Loucy (cell line): Measurements from ENCODE around the gene PAX2.

Source experiments
- H2AFZ ChIP-seq: fragments of 200-600 bp; sonication (generic); 2 replicates; pipeline ENCODE4 v1.6.0; 2016; ENCODE audit warnings: antibody characterized with exemption, mild to moderate bottlenecking, low read length, moderate library complexity
- H3F3A ChIP-seq: fragments of 200-600 bp; 2 replicates; pipeline ENCODE4 v1.6.0; 2016; ENCODE audit warnings: antibody characterized with exemption, low read depth, mild to moderate bottlenecking
- H3K27me3 ChIP-seq: fragments of 200-600 bp; sonication (generic); 2 replicates; pipeline ENCODE4 v1.6.1; 2014; ENCODE audit warnings: low read length, mild to moderate bottlenecking; ENCODE audit not compliant: insufficient read depth, poor library complexity, severe bottlenecking
- H3K36me3 ChIP-seq: fragments of 200-600 bp; sonication (generic); 2 replicates; pipeline ENCODE4 v1.6.1; 2016; ENCODE audit warnings: low read length; ENCODE audit not compliant: insufficient read depth
- H3K4me1 ChIP-seq: fragments of 200-600 bp; sonication (generic); 2 replicates; pipeline ENCODE4 v1.5.1; 2014; ENCODE audit warnings: low read length, mild to moderate bottlenecking; ENCODE audit not compliant: insufficient read depth, poor library complexity, severe bottlenecking
- H3K4me2 ChIP-seq: fragments of 200-600 bp; sonication (generic); 2 replicates; pipeline ENCODE4 v1.6.0; 2014; ENCODE audit warnings: antibody characterized with exemption, low read length, low read depth, mild to moderate bottlenecking; ENCODE audit not compliant: poor library complexity, severe bottlenecking
- H3K4me3 ChIP-seq: fragments of 200-600 bp; sonication (generic); 2 replicates; pipeline ENCODE4 v1.5.1; 2014; ENCODE audit warnings: low read length, mild to moderate bottlenecking, mixed read lengths; ENCODE audit not compliant: poor library complexity, severe bottlenecking
- H3K79me2 ChIP-seq: fragments of 200-600 bp; sonication (generic); 2 replicates; pipeline ENCODE4 v1.6.1; 2014; ENCODE audit warnings: low read length; ENCODE audit not compliant: insufficient read depth
- H3K9ac ChIP-seq: fragments of 200-600 bp; sonication (generic); 2 replicates; pipeline ENCODE4 v1.6.0; 2014; ENCODE audit warnings: mild to moderate bottlenecking, low read depth, low read length, moderate library complexity; ENCODE audit not compliant: poor library complexity, severe bottlenecking
- H3K9me2 ChIP-seq: fragments of 200-600 bp; sonication (generic); replicated peaks from 2 replicates; pipeline ENCODE4 v1.6.1; 2016; ENCODE audit warnings: low read depth, low read length, mixed read lengths
- H3K9me3 ChIP-seq: fragments of 200-600 bp; sonication (generic); 2 replicates; pipeline ENCODE4 v1.6.1; 2014; ENCODE audit warnings: mild to moderate bottlenecking, antibody characterized with exemption, low read length, low read depth; ENCODE audit not compliant: insufficient read depth
- H4K20me1 ChIP-seq: fragments of 200-600 bp; sonication (generic); 2 replicates; pipeline ENCODE4 v1.6.0; 2014; ENCODE audit warnings: antibody characterized with exemption, low read length, mild to moderate bottlenecking; ENCODE audit not compliant: insufficient read depth, poor library complexity, severe bottlenecking
- CTCF ChIP-seq: fragments of 200-600 bp; sonication (generic); conservative IDR thresholded peaks from 2 replicates; pipeline ENCODE4 v1.5.1; 2014; ENCODE audit warnings: mild to moderate bottlenecking, antibody characterized with exemption, low read length
- EZH2phosphoT487 ChIP-seq: fragments of 200-600 bp; IDR thresholded peaks from 2 replicates; pipeline ENCODE4 v1.6.1; 2018; ENCODE audit warnings: antibody characterized with exemption, mild to moderate bottlenecking, moderate library complexity, borderline replicate concordance

Gene PAX2

GRCh38 chr10:100713859-100714565 is 31.4 kb upstream of the PAX2 start:
- TF ChIP-seq EZH2phosphoT487 (no peak), CTCF (no peak)

GRCh38 chr10:100714566-100714950 is 30.8 kb upstream of the PAX2 start:
- Histone ChIP-seq H3K27me3 (no peaks in the 10 kb centered on the region), H3K4me2 (no peak overlapping the region), H3K9me3 (no peaks in the 10 kb centered on the region)

More at GRCh38 chr10:100713859-100714565, 31.4 kb upstream of the PAX2 start:
- H3K4me3 ChIP-seq, result no peak overlapping the region
- H3K9me3 ChIP-seq, result no peaks in the 10 kb centered on the region
- H3K79me2 ChIP-seq, result no peaks in the 10 kb centered on the region
- no peaks in the 10 kb centered on the region for H4K20me1 ChIP-seq
- no peak overlapping the region for H3K9ac ChIP-seq
- no peaks in the 10 kb centered on the region for H3F3A ChIP-seq
- H2AFZ ChIP-seq, result no peak overlapping the region
- no peaks in the 10 kb centered on the region for H3K36me3 ChIP-seq
- H3K4me2 ChIP-seq, result no peak overlapping the region
- H3K9me2 ChIP-seq, result no peaks in the 10 kb centered on the region
- no peaks in the 10 kb centered on the region for H3K4me1 ChIP-seq
- no peaks in the 10 kb centered on the region for H3K27me3 ChIP-seq

DNA sequence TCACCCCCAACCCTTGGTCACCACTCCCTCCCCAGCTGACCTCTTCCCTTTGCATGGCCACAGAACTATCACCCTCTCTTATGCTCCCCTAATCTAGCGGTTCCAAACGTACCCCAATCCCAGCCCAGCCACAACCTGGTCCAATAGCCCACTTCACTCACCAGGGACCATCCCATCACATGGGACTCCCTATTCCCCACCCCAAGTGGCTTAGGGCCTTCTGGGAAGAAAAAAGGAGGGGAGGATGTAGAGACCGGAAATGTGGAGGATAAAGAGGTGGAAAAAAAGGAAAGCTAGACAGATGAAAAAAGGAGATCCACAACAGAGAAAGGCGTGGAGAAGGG is 30.3 kb upstream of the PAX2 start:
- no peaks in the 10 kb centered on the region for H3K9me2 ChIP-seq
- H3K27me3 ChIP-seq, result no peaks in the 10 kb centered on the region
- H3K4me3 ChIP-seq, result no peak overlapping the region

More at GRCh38 chr10:100714566-100714950, 30.8 kb upstream of the PAX2 start:
- no peak overlapping the region for H3K4me3 ChIP-seq
- H4K20me1 ChIP-seq, result no peaks in the 10 kb centered on the region
- TF ChIP-seq EZH2phosphoT487 (no peak), CTCF (no peak)
- no peaks in the 10 kb centered on the region for H3K9me2 ChIP-seq
- no peak overlapping the region for H3K9ac ChIP-seq
- no peak overlapping the region for H2AFZ ChIP-seq
- no peaks in the 10 kb centered on the region for H3F3A ChIP-seq
- H3K79me2 ChIP-seq, result no peaks in the 10 kb centered on the region
- no peaks in the 10 kb centered on the region for H3K4me1 ChIP-seq
- H3K36me3 ChIP-seq, result no peaks in the 10 kb centered on the region

More for the DNA sequence above, 30.3 kb upstream of the PAX2 start:
- Histone ChIP-seq H2AFZ (no peak overlapping the region), H4K20me1 (no peaks in the 10 kb centered on the region), H3K4me1 (no peaks in the 10 kb centered on the region), H3K79me2 (no peaks in the 10 kb centered on the region), H3K4me2 (no peak overlapping the region), H3K9ac (no peak overlapping the region), H3K9me3 (no peaks in the 10 kb centered on the region), H3K36me3 (no peaks in the 10 kb centered on the region), H3F3A (no peaks in the 10 kb centered on the region)
- TF ChIP-seq EZH2phosphoT487 (no peak), CTCF (no peak)
